NB4 (cell line): ENCODE data around the gene PLA2G15.

Experiments used
- MYC ChIP-seq: IDR thresholded peaks from 2 replicates; pipeline ENCODE4 v1.6.1; 2011; ENCODE audit warnings: low read depth, low read length
- POLR2A ChIP-seq: IDR thresholded peaks from 2 replicates; pipeline ENCODE4 v1.6.1; 2011; ENCODE audit warnings: mild to moderate bottlenecking; ENCODE audit not compliant: insufficient read length; ENCODE audit errors: extremely low read depth
- TF ChIP-seq, protein P1 (sequence below): IDR thresholded peaks from one replicate; pipeline ENCODE4 v1.5.1; 2012; ENCODE audit warnings: low read depth, low read length
- TF ChIP-seq, protein P2 (sequence below): IDR thresholded peaks from 2 replicates; pipeline ENCODE4 v1.6.1; 2011; ENCODE audit warnings: low read depth, low read length

DNA sequence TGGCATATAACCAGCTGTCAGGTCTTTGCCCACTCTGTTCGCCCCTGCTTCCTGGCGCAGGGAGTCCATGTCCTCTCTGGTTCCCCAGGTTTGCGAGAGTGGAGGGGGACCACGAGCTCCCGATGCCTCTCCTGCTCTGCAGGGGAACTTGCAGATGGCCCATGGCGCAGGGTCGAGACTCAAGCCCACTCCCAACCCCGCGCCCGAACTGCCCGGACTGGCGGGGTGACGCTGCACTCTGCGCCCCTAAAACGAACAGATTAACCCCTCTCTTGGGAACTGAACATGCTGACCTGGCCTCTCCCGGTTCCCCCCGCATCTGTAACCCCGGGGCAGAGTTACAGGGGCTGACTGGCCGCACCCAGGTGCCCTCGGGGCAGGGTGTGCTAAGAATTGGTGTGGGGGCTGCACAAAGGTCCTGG lies 681 bp upstream of the PLA2G15 start:
- TF ChIP-seq, protein P1, sequence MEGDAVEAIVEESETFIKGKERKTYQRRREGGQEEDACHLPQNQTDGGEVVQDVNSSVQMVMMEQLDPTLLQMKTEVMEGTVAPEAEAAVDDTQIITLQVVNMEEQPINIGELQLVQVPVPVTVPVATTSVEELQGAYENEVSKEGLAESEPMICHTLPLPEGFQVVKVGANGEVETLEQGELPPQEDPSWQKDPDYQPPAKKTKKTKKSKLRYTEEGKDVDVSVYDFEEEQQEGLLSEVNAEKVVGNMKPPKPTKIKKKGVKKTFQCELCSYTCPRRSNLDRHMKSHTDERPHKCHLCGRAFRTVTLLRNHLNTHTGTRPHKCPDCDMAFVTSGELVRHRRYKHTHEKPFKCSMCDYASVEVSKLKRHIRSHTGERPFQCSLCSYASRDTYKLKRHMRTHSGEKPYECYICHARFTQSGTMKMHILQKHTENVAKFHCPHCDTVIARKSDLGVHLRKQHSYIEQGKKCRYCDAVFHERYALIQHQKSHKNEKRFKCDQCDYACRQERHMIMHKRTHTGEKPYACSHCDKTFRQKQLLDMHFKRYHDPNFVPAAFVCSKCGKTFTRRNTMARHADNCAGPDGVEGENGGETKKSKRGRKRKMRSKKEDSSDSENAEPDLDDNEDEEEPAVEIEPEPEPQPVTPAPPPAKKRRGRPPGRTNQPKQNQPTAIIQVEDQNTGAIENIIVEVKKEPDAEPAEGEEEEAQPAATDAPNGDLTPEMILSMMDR = no peak
- TF ChIP-seq POLR2A (no peak), MYC (no peak)
- TF ChIP-seq, protein P2, sequence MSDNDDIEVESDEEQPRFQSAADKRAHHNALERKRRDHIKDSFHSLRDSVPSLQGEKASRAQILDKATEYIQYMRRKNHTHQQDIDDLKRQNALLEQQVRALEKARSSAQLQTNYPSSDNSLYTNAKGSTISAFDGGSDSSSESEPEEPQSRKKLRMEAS = no peak
